Prostate gland (tissue), 2 donors: ENCODE results near the gene DDX50.

Experiments
- POLR2A ChIP-seq: fragments of 450-650 bp; IDR thresholded peaks from one replicate; pipeline ENCODE4 v1.6.1; 2016; ENCODE audit warnings: antibody characterized with exemption, mild to moderate bottlenecking
- POLR2AphosphoS5 ChIP-seq: sonication (generic); formaldehyde crosslinking; IDR thresholded peaks from one replicate; pipeline ENCODE4 v1.6.1; 2017; ENCODE audit warnings: antibody characterized with exemption
- TF ChIP-seq, protein P1 (sequence below), 4 experiments: fragments of 200-600 bp in 2 of 4; fragments of 450-650 bp in 2 of 4; sonication (generic) in 2 of 4; IDR thresholded peaks; 1 replicate in 3 of 4; 2 replicates in 1 of 4; pipeline ENCODE4 v1.5.1; 2016 to 2019; ENCODE audit warnings: antibody characterized with exemption in 4 of 4, mild to moderate bottlenecking in 2 of 4, moderate library complexity in 2 of 4

DNA sequence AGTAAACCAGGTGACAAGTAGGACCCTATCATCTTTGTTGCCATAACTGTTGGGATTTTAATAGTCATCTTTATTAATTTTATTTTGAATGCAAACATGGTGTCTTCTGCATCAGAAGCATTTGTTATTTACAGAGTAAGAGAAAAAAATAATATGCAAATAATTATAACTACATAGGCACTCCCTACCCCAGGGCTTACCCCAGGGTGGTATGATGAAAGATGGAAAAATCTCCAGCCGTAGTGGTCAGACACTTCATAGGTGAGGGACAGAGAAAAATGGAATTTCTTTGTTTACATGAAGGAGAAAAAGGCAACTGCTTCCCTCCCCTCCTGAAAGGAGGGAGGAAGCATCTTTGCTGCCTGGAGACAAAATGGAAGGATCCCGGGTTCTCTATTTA, 44.1 kb upstream of the DDX50 start:
- TF ChIP-seq, protein P1, sequence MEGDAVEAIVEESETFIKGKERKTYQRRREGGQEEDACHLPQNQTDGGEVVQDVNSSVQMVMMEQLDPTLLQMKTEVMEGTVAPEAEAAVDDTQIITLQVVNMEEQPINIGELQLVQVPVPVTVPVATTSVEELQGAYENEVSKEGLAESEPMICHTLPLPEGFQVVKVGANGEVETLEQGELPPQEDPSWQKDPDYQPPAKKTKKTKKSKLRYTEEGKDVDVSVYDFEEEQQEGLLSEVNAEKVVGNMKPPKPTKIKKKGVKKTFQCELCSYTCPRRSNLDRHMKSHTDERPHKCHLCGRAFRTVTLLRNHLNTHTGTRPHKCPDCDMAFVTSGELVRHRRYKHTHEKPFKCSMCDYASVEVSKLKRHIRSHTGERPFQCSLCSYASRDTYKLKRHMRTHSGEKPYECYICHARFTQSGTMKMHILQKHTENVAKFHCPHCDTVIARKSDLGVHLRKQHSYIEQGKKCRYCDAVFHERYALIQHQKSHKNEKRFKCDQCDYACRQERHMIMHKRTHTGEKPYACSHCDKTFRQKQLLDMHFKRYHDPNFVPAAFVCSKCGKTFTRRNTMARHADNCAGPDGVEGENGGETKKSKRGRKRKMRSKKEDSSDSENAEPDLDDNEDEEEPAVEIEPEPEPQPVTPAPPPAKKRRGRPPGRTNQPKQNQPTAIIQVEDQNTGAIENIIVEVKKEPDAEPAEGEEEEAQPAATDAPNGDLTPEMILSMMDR (IDR thresholded peaks at IDR 0.05): no peak
- no peak for TF ChIP-seq POLR2A
- no peak for TF ChIP-seq POLR2AphosphoS5
